C4-2B (cell line): ENCODE measurements around the gene PTPRT.

Experiments used
- ZFX ChIP-seq: fragments of 450-650 bp; IDR thresholded peaks from 2 replicates; pipeline ENCODE4 v1.6.1; 2017
- TF ChIP-seq, protein P1 (sequence below): fragments of 450-650 bp; conservative IDR thresholded peaks from 2 replicates; pipeline ENCODE4 v1.5.1; 2017; ENCODE audit warnings: mild to moderate bottlenecking

DNA sequence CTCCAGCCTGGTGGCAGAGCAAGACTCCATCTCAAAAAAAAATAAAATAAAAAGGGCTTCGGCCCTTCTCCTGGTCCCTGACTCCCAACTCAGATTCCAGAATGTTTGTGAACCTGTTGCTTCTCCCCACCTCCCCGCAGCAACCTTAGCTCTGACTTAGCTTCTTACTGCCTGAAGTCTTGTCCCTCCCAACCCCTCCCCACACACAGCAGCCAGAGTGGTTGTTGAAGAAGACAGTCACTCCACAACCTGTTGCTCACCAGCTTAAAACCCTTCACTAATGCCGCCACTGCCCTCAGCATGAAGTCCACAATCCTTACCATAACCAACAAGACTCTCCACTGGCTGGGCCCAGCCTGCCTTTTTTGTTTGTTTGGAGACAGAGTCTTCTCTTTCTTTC, 6.5 kb upstream of the PTPRT start:
- TF ChIP-seq, protein P1, sequence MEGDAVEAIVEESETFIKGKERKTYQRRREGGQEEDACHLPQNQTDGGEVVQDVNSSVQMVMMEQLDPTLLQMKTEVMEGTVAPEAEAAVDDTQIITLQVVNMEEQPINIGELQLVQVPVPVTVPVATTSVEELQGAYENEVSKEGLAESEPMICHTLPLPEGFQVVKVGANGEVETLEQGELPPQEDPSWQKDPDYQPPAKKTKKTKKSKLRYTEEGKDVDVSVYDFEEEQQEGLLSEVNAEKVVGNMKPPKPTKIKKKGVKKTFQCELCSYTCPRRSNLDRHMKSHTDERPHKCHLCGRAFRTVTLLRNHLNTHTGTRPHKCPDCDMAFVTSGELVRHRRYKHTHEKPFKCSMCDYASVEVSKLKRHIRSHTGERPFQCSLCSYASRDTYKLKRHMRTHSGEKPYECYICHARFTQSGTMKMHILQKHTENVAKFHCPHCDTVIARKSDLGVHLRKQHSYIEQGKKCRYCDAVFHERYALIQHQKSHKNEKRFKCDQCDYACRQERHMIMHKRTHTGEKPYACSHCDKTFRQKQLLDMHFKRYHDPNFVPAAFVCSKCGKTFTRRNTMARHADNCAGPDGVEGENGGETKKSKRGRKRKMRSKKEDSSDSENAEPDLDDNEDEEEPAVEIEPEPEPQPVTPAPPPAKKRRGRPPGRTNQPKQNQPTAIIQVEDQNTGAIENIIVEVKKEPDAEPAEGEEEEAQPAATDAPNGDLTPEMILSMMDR = no peak
- TF ChIP-seq ZFX = no peak
